GM21619 (cell line): ENCODE data around the gene KAT2A.
"Not testable (repeated sequence)": the region's sequence is repeated elsewhere in the genome, so short reads cannot be mapped to it uniquely, and the experiment has no call there.

Experiments used
- ATAC-seq: cut with Tn5 transposase; IDR thresholded peaks from one replicate; pipeline ENCODE4 v1.9.1; 2021; ENCODE audit not compliant: unreplicated experiment

The KAT2A gene

DNA sequence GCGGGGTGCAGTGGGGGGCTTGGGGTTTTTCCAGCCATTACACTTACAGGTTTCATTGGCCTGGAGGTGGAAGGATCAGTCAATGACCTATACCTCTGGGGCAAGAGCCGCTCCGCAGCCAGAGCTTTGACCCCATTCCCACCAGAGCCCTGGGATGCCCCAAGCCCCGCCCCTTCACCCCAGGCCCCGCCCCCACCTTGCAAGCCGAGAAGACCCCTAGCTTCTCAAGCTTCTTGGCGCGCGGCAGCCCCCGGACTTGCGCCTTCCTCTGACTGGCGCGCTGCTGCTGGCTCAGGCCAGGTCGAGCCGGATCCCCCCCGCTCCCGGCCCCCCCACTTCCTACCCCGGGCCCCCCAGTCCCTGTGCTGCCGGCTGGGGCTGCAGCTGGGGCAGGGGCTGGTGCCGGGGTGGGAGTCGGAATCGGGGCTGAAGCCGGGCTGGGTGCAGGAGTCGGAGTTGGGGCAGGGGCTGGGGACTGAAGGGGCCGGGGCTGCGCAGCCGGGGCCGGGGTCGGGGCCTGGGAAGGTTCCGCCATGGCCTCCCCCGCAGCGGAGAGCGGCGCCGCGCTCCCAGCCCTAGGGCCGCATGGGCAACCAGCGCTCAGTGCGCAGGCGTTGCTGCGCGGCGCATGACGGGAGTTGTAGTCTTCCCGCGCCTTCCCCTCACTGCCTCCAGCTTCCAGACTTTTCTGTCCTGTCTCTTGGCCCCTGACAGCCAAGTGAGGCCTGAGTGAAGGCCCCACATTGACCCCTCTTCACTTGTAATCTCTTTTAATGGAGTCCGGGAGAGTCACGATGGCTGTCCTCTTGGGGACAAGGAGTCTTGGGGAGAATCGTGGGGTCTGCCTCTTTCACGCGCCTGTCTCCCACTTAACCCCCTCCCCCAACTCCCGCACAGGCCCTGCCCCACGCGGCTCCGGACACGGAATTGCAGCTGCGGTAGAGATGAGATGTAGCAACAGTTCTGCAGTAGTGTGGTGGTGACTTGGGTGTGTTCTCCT lies at the start of gene KAT2A:
TSS of gene KAT2A (minus strand) at position 598 of the 1,000 bp plus-strand sequence. CDS start at position 535, 63 bp downstream.
- no peak for ATAC-seq

DNA sequence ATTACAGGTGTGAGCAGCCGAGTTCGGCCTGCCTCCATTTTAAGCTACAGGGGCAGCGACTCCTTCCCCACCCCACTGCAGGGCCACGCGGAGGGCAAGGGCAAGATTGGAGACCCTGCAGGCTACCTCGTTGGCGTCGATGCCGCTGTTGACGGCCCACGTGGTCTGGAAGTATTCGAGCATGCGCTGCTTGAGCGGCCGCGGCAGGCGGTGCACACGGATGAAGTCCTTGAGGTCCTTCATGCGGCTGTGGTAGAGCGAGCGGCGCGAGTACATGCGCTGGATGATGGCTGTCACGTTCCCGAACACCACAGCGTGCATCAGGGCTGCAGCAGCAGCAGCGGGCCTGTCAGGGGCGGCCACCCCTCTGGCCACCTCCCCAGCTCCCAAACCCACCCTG lies 48.2 kb upstream of the KAT2A start:
- ATAC-seq = no peak

DNA sequence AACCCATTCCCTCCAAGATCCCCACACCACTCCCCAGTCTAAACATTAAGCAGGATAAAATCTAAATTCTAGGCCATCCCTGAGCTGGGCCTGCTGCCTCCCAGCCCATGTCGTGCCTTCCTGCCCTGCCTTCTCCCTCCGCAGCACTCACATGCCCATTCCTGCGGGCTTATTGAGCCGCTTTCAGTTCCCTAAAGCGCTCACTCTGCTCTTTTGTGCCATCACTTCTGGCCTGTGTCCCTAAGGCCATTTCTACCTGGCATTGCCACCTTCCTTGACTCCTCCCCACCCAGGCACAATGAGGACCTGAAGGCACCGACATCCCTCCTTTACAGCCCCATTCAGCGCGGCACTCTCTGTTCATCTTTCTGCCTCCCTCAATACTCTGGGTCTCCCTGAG lies 46.6 kb upstream of the KAT2A start:
- no peak for ATAC-seq

DNA sequence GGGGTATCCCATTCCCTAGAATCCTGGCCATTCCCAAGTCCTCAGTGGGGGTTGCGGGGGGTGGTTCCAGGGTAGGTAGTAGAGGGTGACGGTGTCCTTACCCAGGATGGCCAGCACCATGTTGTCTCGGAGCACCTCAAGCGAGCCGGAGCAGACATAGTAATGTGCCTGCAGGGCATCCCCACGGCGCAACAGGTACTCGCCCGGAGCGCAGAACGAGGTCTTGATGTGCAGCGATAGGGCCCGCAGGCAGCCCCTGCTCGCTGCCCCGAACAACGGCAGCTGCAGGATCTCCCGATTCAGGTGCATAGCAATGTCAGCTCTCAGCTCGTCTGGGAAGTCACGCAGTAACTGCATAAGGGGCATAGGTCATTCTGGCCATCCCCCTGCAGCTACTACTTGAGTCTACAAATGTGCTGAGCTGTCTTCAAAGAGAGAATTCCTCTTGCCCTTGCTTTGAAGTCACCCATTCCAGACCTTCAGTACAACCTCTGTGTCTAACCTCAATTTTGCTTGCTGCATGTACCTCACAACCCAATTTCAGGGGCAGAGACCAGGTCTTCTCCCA lies 45.1 kb upstream of the KAT2A start:
- ATAC-seq = no peak

DNA sequence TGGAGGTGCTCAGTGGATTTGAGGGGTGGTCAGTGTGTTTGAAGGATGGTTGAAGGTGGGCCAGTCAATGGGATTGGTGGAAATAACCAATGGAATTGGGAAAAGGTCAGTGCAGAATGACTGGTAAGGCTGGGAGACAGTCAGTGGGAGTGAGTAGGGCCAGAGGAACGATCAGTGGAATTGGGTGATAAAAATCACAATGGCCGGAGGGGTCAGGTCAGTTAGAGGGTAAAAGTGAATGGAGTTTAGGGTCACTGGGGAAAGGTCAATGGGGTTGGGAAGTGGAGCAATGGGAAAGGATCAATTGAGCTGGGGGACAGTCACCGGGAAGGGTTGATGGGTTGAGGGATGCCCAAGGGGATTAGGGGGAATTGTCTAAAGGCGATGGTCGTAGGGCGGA lies 44.6 kb upstream of the KAT2A start:
- no peak for ATAC-seq

DNA sequence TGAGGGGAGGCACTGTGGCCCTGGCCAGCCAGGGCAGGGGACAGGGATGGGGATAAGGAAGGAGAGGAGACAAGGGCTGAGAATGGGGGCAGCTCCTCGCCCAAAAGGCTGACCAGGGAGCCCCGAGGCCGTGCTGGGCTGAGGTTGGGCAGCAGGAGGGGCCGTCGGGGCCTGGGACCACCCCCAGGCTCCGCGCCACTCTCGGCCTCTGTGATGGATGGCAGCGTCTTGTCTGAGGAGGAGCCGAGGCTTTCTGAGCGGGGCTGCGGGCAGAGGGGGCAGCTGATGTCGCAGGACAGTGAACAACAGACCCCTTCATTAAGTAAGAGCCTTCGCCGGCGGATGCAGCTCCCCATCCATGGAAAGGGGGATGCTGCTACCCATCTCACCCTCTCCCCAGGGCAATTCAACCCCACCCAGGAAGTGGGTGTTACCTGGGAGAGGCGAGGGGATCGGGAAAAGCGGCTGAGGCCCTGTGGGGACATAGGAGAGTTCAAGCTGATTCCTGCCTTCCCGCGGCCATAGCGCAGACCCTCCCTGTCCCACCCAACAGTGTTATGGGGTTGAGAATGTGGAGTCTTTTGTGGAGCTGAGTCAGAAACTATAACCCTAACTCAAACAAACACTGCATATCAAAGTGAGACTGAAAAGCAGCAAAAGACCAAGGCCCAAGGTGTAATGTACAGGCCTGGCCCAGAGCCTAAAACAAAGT lies 42.7 kb upstream of the KAT2A start:
- ATAC-seq = no peak

DNA sequence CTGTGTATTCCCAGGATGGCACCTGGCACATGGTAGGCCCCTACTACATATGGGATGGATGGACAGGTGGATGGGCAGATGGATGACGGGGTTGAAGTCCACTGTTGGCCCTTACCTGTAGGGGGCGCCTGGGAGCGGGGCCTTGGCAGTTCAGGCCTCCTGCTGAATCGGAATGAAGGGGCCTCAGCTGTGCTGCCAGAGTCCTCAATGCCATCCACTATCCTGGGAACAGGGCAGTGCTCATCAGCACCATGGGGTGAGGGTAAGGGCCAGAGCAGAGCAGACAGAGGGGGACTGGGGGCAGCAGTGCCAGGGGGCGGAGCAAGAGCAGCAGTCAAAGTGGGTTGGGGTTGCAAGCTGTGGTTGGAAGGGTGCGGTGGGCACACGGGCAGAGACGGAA lies 41.9 kb upstream of the KAT2A start:
- no peak for ATAC-seq

DNA sequence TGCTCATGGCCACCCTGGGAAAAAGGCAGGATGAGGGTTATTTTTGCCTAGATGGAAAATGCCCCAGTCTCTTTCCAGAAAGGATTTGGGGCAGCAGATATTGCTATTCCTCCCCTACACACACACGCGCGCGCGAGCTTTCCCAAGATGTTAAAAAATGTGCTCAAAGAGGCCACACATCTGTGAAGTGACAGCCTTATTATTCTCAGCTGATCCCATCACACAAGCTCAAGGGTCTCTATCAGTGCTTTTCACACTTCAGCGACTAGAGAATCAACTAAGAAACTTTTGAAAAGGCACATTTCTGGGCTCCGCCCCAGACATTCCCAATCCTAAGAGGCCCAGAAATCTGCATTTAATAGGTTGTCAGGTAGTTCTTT lies 39.4 kb upstream of the KAT2A start:
- ATAC-seq = no peak

DNA sequence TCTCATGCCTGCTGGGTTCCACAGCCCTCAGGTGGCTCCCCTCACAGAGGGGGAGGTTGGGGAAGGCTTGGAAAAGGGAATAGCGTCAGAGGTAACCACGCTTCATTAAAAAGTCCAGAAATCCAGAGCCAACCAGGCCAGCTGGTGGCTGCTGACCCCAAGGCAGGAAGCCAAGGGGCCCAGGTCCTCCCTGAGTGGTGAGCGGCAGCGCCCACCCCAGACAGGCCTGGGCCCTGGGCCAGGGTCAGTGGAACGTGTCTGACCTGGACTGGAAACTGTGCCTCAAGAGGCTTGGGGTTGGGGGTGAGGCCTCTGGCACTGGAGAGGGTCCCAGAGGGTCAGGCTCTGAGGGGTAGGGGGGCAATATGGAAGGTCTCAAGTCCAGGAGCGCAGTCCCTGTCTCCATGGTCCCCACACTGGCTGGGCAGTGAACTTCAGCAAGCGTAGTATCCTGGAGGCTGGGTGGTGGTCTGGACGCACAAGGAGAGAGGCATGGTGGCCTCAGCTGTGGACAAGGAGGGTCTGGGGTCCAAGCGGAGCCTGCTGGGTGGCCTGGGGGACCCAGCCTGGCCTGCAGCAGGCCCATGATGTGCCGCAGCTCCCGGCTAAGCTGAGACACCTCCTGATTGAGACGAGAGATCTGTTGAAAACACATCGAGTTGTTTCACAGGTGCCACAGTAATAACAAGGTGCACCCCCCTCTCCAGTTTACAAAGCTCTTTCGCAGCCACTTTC lies 38.8 kb upstream of the KAT2A start:
- no peak for ATAC-seq

DNA sequence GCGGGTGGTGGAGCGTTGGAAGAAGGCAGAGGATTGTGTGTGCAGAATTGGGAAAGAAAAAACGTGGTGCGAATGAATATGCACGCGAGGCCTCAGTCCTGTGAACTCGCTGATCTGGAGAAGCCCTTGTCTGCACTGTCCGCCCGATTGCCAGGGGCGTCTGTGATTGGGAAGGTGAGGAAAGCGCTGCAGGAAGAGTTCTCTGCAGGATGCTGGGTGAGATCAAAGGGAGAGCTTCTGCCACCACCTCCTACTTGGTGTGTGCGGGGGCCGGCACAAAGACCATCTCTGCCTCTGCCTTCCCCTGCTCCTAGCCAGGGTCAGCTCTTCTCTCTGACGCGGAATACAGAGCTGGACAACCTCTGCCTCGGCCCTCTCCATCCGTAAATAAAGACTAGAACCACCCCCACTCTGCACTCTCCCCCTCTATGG lies 34.5 kb upstream of the KAT2A start:
- no peak for ATAC-seq

DNA sequence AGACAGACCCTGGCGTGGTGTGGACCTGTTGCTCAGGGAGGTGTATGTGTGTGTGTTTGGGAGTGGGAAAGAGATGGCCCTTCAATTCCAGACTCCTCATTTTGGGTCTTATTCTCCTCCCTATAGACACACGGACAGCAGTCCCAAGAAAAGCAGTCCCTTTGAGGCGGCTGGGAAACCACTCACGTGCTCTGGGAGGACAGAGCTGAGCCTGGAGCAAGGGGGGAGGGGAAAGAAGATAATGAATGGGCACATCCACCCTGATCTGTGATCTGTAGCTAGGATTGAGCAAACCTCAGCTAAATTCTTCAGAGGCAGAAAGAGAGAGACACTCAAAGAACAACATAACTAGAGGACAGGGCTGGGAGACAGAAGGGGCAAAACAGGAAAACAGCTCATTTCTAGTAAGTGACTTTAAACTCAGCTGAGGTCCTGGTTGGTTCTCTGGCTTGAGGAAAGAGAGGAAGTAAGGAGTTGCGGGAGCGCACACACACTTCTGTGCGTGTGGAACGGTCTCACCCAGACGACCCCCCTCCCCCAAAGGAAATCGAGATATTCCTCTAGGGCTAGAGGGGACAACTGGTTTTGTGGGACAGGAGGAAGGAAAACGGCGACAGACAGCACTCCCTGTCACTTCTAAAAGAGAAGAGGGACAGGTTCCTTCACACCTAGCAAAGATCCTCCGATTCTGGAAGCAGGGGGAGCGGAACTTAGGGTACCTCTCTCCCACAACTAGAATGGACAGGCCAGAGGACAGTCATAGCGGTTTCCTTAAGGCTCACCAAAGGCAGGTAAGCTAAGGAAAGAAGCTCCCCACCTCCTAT lies 33.0 kb upstream of the KAT2A start:
- ATAC-seq = no peak

DNA sequence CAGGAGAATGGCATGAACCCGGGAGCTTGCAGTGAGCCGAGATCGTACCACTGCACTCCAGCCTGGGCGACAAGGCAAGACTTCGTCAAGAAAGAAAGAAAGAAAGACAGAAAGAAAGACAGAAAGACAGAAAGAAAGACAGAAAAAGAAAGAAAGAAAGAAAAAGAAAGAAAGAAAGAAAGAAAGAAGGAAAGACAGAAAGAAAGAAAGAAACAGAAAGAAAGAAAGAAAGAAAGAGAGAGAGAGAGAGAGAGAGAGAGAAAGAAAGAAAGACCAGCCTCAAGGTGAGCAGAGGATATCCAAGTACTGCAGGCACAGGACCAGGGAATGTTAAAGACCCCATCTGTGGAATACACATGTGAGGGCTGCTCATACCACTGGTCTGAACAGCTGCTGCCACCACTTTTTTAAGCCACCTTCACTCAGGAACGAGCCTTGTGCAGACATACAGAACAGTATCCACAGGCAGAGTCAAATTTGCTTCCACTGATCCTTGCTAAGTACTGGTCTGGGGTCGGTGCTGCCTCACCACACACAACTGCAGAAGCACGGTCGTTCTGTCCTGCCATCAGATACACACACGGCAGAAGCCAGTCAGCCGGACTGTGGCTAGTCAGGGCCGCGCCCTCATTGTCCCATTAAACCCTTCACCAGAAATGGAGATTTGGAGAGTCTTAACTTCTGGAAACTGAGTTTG lies 25.9 kb upstream of the KAT2A start:
- ATAC-seq = no peak

DNA sequence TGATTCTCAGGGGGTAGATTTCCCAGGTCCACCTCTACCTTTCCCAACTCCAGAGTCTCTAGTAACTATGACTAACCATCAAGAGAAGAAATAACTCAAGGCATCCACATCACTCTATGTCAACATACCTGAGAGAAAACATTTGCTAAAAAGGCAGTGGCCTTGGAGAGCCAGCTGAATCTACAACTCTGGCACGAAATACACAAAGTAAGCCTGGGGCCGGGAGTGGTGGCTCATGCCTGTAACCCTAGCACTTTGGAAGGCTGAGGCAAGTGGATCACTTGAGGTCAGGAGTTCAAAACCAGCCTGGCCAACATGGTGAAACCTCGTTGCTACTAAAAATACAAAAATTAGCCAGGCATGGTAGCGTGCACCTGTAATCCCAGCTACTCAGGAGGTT lies 22.0 kb upstream of the KAT2A start:
- ATAC-seq = not testable (repeated sequence)

DNA sequence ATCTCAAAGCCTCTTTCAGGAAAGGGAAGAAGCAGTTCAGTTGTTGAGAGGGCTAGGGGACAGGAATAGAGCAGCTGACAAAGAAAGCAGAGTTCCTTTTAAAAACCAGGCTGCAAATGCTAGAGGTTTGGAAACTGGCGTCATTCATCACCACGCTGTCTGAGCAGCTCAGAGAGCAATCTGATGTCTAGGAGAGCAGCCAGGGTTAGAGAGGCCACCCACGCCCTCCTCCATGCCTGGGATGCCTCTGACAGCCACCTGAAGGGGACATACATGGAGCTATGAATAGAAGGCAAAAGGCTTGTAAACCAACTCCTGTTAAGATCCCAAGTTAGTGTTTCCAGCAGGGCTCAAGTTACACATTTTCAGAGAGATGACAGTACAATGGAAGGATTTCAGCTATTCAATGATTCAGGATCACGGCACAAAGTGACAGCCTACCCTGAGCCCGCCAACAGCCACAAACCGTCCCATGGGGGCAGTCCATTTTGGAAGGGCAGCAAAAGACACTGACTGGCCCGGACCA lies 21.3 kb upstream of the KAT2A start:
- no peak for ATAC-seq

DNA sequence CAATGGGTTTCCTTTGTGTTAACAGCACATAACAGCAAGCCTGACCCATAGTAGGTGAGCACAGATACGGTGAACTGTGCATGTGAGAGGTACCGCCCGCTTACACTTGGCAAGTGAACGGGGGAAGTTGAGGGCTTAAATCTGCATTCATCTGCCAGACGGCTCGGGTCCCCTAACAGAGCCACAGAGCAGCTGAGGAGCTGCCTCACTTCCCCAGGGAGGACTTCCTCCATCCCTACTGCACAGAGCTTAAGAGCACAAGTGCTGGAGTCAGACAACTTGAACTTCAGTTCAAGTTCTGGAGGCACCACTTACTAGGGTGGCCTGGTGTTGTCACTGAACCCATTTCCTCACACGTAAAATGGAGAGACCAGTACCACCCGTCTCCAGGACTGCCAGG lies 20.2 kb upstream of the KAT2A start:
- ATAC-seq = no peak

DNA sequence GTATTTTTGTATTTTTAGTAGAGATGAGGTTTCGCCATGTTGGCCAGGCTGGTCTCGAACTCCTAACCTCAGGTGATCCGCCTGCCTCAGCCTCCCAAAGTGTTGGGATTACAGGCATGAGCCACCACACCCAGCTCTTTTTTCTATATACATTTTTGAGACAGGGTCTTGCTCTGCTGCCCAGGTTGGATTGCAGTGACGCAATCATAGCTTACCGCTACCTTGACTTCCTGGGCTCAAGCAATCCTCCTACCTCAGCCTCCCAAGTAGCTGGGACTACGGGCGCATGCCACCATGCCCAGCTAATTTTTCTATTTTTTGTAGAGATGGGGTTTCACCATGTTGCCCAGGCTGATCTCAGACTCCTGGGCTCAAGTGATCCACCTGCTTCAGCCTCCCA lies 19.5 kb upstream of the KAT2A start:
- ATAC-seq = not testable (repeated sequence)

DNA sequence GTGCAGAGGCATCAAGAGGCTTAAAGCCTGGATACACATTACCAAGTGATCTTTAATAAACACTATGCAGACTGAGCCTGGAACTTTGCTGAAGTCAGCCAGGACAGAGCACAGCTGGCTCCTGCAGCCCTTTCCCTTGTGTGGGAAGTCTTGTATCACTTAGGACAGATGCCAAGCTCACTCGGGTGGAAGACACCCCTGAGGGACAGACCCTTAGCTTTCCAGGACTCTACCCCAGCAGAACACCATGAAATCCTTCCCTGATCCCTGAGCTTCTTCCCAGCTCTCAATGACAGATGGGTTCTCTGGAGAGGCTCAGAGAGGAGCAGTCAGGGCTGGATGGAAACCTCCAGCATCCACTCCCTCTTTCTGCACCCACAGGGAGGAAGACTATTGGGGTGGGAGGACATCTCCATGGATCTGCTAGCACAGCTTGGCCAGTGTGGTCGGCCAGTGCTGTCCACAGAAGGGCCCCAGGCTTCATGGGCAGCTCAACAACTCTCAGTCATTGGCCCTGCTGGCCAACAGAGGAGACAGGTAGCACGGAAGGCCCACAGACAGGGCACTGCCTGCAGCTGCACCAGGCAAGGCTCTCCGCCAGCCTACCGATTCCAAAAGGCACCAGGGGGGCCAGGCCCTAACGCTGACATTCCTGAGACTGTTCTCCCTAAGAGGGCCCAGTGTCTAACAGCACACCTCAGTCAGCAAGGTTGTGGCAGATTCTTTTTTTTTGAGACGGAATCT lies 17.8 kb upstream of the KAT2A start:
- no peak for ATAC-seq

DNA sequence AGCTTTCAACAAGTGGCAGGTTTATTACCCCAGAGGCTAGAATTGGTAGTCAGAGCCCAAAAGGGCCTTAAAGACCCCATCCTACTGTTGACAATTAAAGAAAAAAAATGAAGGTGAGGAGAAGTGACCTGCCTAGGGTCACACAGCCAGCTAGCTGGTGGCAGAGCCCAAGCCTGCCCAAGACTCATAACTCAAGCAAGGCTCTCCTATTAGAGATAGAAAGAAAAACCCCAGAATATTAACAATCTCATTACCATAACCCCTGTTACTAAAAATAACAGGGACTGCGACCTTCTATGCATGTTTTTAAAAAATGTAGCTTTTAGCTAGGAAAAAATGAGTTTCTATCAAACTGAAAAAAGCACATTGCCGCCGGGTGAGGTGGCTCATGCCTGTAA lies 15.5 kb upstream of the KAT2A start:
- no peak for ATAC-seq
